Endodermal cell (in vitro differentiated cells): ENCODE data around the gene ACO1. TPM values are rescaled to one million over a fixed set of nuclear protein-coding genes. Genes with fewer than 3 reads are reported as not detected.

Experiments used
- DNase-seq: peaks from one replicate; pipeline ENCODE4 v3.0.0-alpha.2; 2017
- H3K27ac ChIP-seq: 2 replicates; pipeline ENCODE4 v1.5.1; 2013; ENCODE audit warnings: mild to moderate bottlenecking, low read depth, low read length, moderate library complexity
- H3K27me3 ChIP-seq: 2 replicates; pipeline ENCODE4 v1.6.1; 2013; ENCODE audit warnings: mild to moderate bottlenecking, low read length, moderate library complexity; ENCODE audit not compliant: insufficient read depth, control insufficient read depth, poor library complexity, severe bottlenecking
- H3K36me3 ChIP-seq: 2 replicates; pipeline ENCODE4 v1.7.0; 2013; ENCODE audit warnings: mild to moderate bottlenecking, low read length, moderate library complexity; ENCODE audit not compliant: control insufficient read depth, insufficient read depth
- H3K4me1 ChIP-seq: one replicate; pipeline ENCODE4 v1.7.0; 2013; ENCODE audit warnings: low read length; ENCODE audit not compliant: control insufficient read depth, insufficient read depth
- H3K4me3 ChIP-seq: 2 replicates; pipeline ENCODE4 v1.5.1; 2013; ENCODE audit warnings: mild to moderate bottlenecking, low read length, moderate library complexity
- H3K9ac ChIP-seq: 2 replicates; pipeline ENCODE4 v1.6.1; 2013; ENCODE audit warnings: mild to moderate bottlenecking, low read length, moderate library complexity; ENCODE audit not compliant: poor library complexity, severe bottlenecking; ENCODE audit errors: extremely low read depth
- H3K9me3 ChIP-seq: 2 replicates; pipeline ENCODE4 v1.6.1; 2013; ENCODE audit warnings: mild to moderate bottlenecking, low read length, moderate library complexity; ENCODE audit not compliant: control insufficient read depth
- H3K27ac Mint-ChIP-seq: 2 replicates; pipeline ENCODE4 v1.8.0; 2020; ENCODE audit warnings: mixed read lengths
- H3K27me3 Mint-ChIP-seq: 2 replicates; pipeline ENCODE4 v1.8.0; 2021; ENCODE audit warnings: mild to moderate bottlenecking, mixed read lengths; ENCODE audit not compliant: insufficient read depth
- H3K36me3 Mint-ChIP-seq: 2 replicates; pipeline ENCODE4 v1.8.0; 2020; ENCODE audit warnings: low read depth, mixed read lengths
- H3K4me1 Mint-ChIP-seq: 2 replicates; pipeline ENCODE4 v1.8.0; 2020; ENCODE audit warnings: mixed read lengths
- H3K4me3 Mint-ChIP-seq: 2 replicates; pipeline ENCODE4 v1.8.0; 2020; ENCODE audit warnings: mild to moderate bottlenecking, moderate library complexity, mixed read lengths
- H3K9me3 Mint-ChIP-seq: 2 replicates; pipeline ENCODE4 v1.8.0; 2020; ENCODE audit warnings: mild to moderate bottlenecking, mixed read lengths
- CTCF ChIP-seq: fragments of 200-600 bp; sonication (generic); conservative IDR thresholded peaks from 2 replicates; pipeline ENCODE4 v1.5.0; 2021; ENCODE audit warnings: antibody characterized with exemption, mild to moderate bottlenecking
- WGBS, 2 experiments: methylation state at CpG; one replicate each; pipeline versions ENCODE4 v1.1.5 to v1.1.7; 2013; ENCODE audit warnings: missing lambda C conversion rate in 2 of 2, mixed read lengths in 1 of 2; ENCODE audit not compliant: insufficient coverage in 1 of 2, insufficient read length in 1 of 2; 5-methylcytosine and 5-hydroxymethylcytosine counted together
- total RNA-seq, 2 donors: library from RNA; stranded (reverse); fragmentation: NEBNext Ultra II Directional in 1 of 2; extraction: Animal tissue kit (Norgen Biotek cat#: 25700) in 1 of 2; gene quantifications; 2 replicates in 1 of 2; 3 replicates in 1 of 2; pipeline ENCODE4 v1.2.1, GENCODE V29; 2021

ACO1 gene
- total RNA-seq, 2 donors from 2014 or later, result 33.6 to 52.8 TPM

- Histone ChIP-seq H3K9me3 (no peaks in the 10 kb centered on the region), H3K27ac (no peak overlapping the region), H3K4me3 (no peak overlapping the region), H3K36me3 (no peaks in the 10 kb centered on the region), H3K4me1 (no peaks in the 10 kb centered on the region), H3K27me3 (peaks cover 43% of the 10 kb centered on the region), H3K9ac (no peak overlapping the region)
- H3K9me3 Mint-ChIP-seq, result no peaks in the 10 kb centered on the region
- peak; percentile 71 for DNase-seq
- H3K27me3 Mint-ChIP-seq, result peaks cover 43% of the 10 kb centered on the region
- H3K4me1 Mint-ChIP-seq, result peaks cover 5% of the 10 kb centered on the region
- no peak overlapping the region for H3K27ac Mint-ChIP-seq
- 19 to 25% methylated on average over 4 to 5 of the region's 5 CpGs for WGBS, 2 experiments
- H3K36me3 Mint-ChIP-seq, result no peaks in the 10 kb centered on the region
- TF ChIP-seq CTCF, result peak; percentile 88
- no peak overlapping the region for H3K4me3 Mint-ChIP-seq
Observed at GRCh38 chr9:32378993-32379729, 5.3 kb upstream of the ACO1 start.

GRCh38 chr9:32380944-32381343, 3.5 kb upstream of the ACO1 start:
- Mint-ChIP-seq H3K36me3 (no peaks in the 10 kb centered on the region), H3K9me3 (no peaks in the 10 kb centered on the region), H3K27ac (no peak overlapping the region), H3K27me3 (peaks cover 45% of the 10 kb centered on the region), H3K4me1 (peaks cover 5% of the 10 kb centered on the region), H3K4me3 (no peak overlapping the region)
- no peak overlapping the region for H3K27ac ChIP-seq
- peaks cover 43% of the 10 kb centered on the region for H3K27me3 ChIP-seq
- no peaks in the 10 kb centered on the region for H3K4me1 ChIP-seq
- H3K4me3 ChIP-seq, result no peak overlapping the region
- whole genome bisulfite sequencing, 2 experiments, result 81% methylated on average over 3 of the region's 3 CpGs; no CpG with 5 or more reads in 1 of the 2 experiments
- H3K9me3 ChIP-seq, result no peaks in the 10 kb centered on the region
- no peak for DNase-seq
- no peaks in the 10 kb centered on the region for H3K36me3 ChIP-seq
- H3K9ac ChIP-seq, result no peak overlapping the region
- no peak for TF ChIP-seq CTCF

- Histone ChIP-seq H3K36me3 (no peaks in the 10 kb centered on the region), H3K27ac (no peak overlapping the region), H3K4me1 (no peaks in the 10 kb centered on the region), H3K4me3 (no peak overlapping the region), H3K9me3 (no peaks in the 10 kb centered on the region), H3K27me3 (peaks cover 43% of the 10 kb centered on the region), H3K9ac (no peak overlapping the region)
- H3K9me3 Mint-ChIP-seq, result no peaks in the 10 kb centered on the region
- no peak overlapping the region for H3K4me3 Mint-ChIP-seq
- H3K36me3 Mint-ChIP-seq, result peaks cover 6% of the 10 kb centered on the region
- peaks cover 45% of the 10 kb centered on the region for H3K27me3 Mint-ChIP-seq
- WGBS, 2 experiments, result 89% methylated on average over 12 to 14 of the region's 14 CpGs
- peaks cover 5% of the 10 kb centered on the region for H3K4me1 Mint-ChIP-seq
- H3K27ac Mint-ChIP-seq, result no peak overlapping the region
- no peak for TF ChIP-seq CTCF
- no peak for DNase-seq
Observed at GRCh38 chr9:32382565-32383320, 1.7 kb upstream of the ACO1 start.
